ENCODE results near the gene GPR78. TPM values are rescaled to one million over a fixed set of nuclear protein-coding genes. Genes with fewer than 3 reads are reported as not detected.

Gene GPR78
- total RNA-seq, 1 donor from 2014 or later = 0.21 TPM

DNA sequence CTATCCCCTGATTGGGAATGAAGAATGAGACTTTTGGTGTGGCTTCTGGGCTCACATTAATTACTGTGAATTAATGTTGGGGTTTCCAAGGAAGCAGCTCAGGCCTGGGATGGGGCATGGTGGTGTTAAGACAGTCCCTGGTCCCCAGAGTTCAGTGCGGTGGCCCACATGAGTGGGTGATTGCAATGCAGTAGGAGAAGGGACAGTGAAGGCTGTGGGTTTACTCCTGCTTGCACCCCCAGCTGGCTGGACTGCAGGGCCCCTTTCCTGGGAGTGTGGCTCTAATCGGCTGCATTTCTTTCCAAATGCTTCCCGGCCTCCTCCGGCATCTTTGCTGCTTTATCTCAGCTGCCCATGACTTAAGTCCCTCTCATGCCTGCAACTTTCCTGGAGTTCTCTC lies 28.2 kb upstream of the GPR78 start:
- TF ChIP-seq, protein P1, sequence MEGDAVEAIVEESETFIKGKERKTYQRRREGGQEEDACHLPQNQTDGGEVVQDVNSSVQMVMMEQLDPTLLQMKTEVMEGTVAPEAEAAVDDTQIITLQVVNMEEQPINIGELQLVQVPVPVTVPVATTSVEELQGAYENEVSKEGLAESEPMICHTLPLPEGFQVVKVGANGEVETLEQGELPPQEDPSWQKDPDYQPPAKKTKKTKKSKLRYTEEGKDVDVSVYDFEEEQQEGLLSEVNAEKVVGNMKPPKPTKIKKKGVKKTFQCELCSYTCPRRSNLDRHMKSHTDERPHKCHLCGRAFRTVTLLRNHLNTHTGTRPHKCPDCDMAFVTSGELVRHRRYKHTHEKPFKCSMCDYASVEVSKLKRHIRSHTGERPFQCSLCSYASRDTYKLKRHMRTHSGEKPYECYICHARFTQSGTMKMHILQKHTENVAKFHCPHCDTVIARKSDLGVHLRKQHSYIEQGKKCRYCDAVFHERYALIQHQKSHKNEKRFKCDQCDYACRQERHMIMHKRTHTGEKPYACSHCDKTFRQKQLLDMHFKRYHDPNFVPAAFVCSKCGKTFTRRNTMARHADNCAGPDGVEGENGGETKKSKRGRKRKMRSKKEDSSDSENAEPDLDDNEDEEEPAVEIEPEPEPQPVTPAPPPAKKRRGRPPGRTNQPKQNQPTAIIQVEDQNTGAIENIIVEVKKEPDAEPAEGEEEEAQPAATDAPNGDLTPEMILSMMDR (IDR thresholded peaks at IDR 0.05) = no peak
- DNase-seq (no peak), ATAC-seq (no peak)
- H3K27ac ChIP-seq = no peak overlapping the region
- no peaks in the 10 kb centered on the region for H3K27me3 ChIP-seq (ENCODE audit: low read depth)
- no peaks in the 10 kb centered on the region for H3K36me3 ChIP-seq
- no peaks in the 10 kb centered on the region for H3K9me3 ChIP-seq
- intact Hi-C loops (cut with DNase I) = no loop called here
- no peaks in the 10 kb centered on the region for H3K4me1 ChIP-seq
- H3K4me3 ChIP-seq = no peak overlapping the region

DNA sequence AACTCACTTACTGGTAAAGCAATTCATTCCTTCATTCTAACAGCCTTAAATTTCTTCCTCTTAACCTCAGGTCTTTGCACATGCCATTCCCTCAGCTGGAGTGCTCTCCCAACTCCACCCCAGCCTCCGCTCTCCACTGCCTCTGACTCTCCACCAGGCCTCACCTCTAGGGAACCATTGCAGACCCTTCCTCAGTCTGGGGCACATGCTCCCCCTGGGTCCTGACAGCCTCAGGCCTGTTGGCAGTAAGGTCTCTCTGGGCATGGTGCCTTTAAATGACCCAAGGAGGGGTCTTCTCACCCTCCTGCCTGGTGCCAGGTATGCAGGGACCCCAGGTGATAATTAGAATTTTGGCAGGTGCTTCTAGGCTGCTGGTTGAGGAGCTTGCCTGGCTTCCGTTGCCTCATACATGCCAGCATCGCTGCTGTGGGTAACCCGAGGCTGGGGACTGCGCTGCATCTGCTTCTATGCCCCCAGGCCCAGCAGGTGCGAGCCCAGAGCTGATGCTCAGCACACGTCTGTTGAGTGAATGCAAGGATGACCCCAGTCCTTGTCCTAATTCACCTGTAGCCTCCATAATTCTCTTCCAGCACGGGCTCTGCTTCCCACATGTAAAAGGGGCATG lies 27.5 kb upstream of the GPR78 start:
- TF ChIP-seq, protein P1 (IDR thresholded peaks at IDR 0.05) = no peak
- H3K36me3 ChIP-seq = no peaks in the 10 kb centered on the region
- ATAC-seq (no peak), DNase-seq (no peak)
- H3K27ac ChIP-seq = no peak overlapping the region
- H3K4me3 ChIP-seq = no peak overlapping the region
- intact Hi-C loops (cut with DNase I) = no loop called here
- H3K4me1 ChIP-seq = no peaks in the 10 kb centered on the region
- H3K9me3 ChIP-seq = no peaks in the 10 kb centered on the region
- no peaks in the 10 kb centered on the region for H3K27me3 ChIP-seq (ENCODE audit: low read depth)

DNA sequence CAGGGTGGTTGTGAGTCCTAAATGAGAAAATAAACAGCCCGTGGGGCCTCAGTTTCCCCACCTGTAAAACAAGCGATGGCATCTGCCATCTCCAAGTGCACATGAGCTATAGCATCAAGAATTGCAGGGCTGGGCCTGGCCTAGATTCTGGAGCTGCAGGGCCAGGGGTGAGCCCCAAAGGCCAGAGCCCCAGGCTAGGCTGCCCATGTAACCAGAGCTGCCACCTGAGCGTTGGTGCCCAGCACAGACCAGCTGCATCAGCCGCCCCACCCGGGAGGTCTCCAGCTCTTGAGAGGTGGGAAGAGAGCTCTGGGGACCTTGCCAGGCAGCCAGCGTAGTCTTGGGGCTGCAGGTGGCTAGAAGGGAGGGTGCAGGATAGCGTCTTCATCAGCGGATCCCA lies 27.0 kb upstream of the GPR78 start:
- DNase-seq = no peak
- intact Hi-C loops (cut with DNase I) = no loop called here
- H3K4me1 ChIP-seq = no peaks in the 10 kb centered on the region
- H3K36me3 ChIP-seq = no peaks in the 10 kb centered on the region
- TF ChIP-seq, protein P1 (IDR thresholded peaks at IDR 0.05) = no peak
- no peak for ATAC-seq
- no peak overlapping the region for H3K4me3 ChIP-seq
- H3K27me3 ChIP-seq (ENCODE audit: low read depth) = no peaks in the 10 kb centered on the region
- H3K27ac ChIP-seq = no peak overlapping the region
- H3K9me3 ChIP-seq = no peaks in the 10 kb centered on the region

DNA sequence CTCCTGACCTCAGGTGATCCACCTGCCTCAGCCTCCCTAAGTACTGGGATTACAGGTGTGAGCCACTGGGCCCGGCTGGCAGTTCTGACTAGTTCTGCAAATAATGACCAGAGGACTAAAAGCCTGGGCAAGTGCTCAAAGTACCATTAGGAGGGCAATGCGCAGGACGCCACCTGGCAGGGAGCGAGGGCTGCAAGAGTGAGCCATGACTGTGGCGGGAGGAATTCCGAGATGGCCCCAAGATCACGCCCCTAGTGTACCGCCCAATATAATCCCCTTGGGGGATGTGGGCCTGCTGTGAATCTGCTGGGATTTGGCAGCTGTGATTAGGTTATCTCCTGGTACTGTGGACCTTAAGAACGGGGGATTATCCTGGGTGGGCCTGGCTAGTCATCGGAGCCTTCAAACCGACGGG lies 26.2 kb upstream of the GPR78 start:
- no peaks in the 10 kb centered on the region for H3K27me3 ChIP-seq (ENCODE audit: low read depth)
- no peaks in the 10 kb centered on the region for H3K36me3 ChIP-seq
- H3K4me1 ChIP-seq = no peaks in the 10 kb centered on the region
- no peak overlapping the region for H3K4me3 ChIP-seq
- TF ChIP-seq, protein P1 (IDR thresholded peaks at IDR 0.05) = no peak
- H3K27ac ChIP-seq = no peak overlapping the region
- H3K9me3 ChIP-seq = no peaks in the 10 kb centered on the region
- intact Hi-C loops (cut with DNase I) = no loop called here
- ATAC-seq (no peak), DNase-seq (no peak)

DNA sequence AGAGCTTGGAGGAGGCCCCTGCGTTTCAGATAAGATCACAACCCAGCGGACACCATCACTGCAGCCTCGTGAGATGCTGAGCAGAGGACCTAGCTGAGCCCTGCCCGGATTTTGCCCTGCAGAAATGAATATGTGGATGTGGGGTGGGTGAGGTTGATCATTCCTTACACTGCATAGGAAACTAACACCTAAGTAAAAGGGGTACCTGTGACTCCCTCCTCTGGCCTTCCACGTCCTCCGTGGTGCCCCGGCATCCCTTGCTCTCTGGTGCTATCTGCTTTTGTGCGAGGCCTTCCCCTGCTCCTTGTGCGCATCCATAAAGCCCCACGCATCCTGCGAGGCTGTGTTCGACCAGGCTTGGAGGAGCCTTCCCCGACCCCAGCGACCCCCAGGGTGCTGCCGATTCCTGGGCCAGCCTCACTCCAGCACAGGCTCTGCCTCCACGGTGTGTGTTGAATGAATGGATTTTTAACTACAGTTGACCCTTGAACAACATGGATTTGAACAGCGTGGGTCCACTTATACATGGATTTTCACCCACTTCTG lies 25.6 kb upstream of the GPR78 start:
- H3K4me3 ChIP-seq = no peak overlapping the region
- TF ChIP-seq, protein P1 (IDR thresholded peaks at IDR 0.05) = no peak
- ATAC-seq (no peak), DNase-seq (no peak)
- H3K4me1 ChIP-seq = no peaks in the 10 kb centered on the region
- no peaks in the 10 kb centered on the region for H3K27me3 ChIP-seq (ENCODE audit: low read depth)
- H3K27ac ChIP-seq = no peak overlapping the region
- intact Hi-C loops (cut with DNase I) = no loop called here
- no peaks in the 10 kb centered on the region for H3K9me3 ChIP-seq
- no peaks in the 10 kb centered on the region for H3K36me3 ChIP-seq
